ENCODE measurements around the gene SDR42E2. TPM values are rescaled to one million over a fixed set of nuclear protein-coding genes. Genes with fewer than 3 reads are reported as not detected.

The SDR42E2 gene
- total RNA-seq, 4 donors from 2014 or later = not detected

- no peak for TF ChIP-seq CTCF (IDR thresholded peaks at IDR 0.05)
- no peak for TF ChIP-seq POLR2AphosphoS5 (IDR thresholded peaks at IDR 0.05)
- TF ChIP-seq EP300 (IDR thresholded peaks at IDR 0.05) = no peak
- no peak for TF ChIP-seq POLR2A (IDR thresholded peaks at IDR 0.05)
- Histone ChIP-seq H3K27ac (no peak overlapping the region), H3K4me3 (no peak overlapping the region), H3K36me3 (no peaks in the 10 kb centered on the region), H3K27me3 (no peaks in the 10 kb centered on the region), H3K4me1 (no peaks in the 10 kb centered on the region), H3K9me3 (no peaks in the 10 kb centered on the region)
- no peak for ATAC-seq
- 83 to 91% methylated on average over 3 to 5 of the region's 7 CpGs for WGBS, 2 donors (ENCODE audit: low coverage in 1 of 2)
Measured at GRCh38 chr16:22181843-22182242, 19.5 kb downstream of the SDR42E2 start.

- ATAC-seq = no peak
- WGBS, 2 donors (ENCODE audit: low coverage in 1 of 2) = 83% methylated on average over 3 of the region's 5 CpGs; no CpG with 5 or more reads in 1 of the 2 donors
Measured at GRCh38 chr16:22183335-22183734, 21.0 kb downstream of the SDR42E2 start.

GRCh38 chr16:22183901-22184614 is 21.8 kb downstream of the SDR42E2 start:
- H3K27me3 ChIP-seq = no peaks in the 10 kb centered on the region
- no peak for TF ChIP-seq POLR2A (IDR thresholded peaks at IDR 0.05)
- TF ChIP-seq CTCF (IDR thresholded peaks at IDR 0.05) = no peak
- no peak for TF ChIP-seq POLR2AphosphoS5 (IDR thresholded peaks at IDR 0.05)
- TF ChIP-seq EP300 (IDR thresholded peaks at IDR 0.05) = no peak
- no peak for ATAC-seq
- no peak overlapping the region for H3K27ac ChIP-seq
- H3K36me3 ChIP-seq = no peaks in the 10 kb centered on the region
- H3K9me3 ChIP-seq = no peaks in the 10 kb centered on the region
- no peak overlapping the region for H3K4me3 ChIP-seq
- WGBS, 2 donors (ENCODE audit: low coverage in 1 of 2) = 95% methylated on average over 4 of the region's 11 CpGs; no CpG with 5 or more reads in 1 of the 2 donors
- peaks cover 0 to 10% (median 3%) of the 10 kb centered on the region in 3 donors for H3K4me1 ChIP-seq

More at GRCh38 chr16:22183335-22183734, 21.0 kb downstream of the SDR42E2 start:
- no peaks in the 10 kb centered on the region for H3K27me3 ChIP-seq
- no peak overlapping the region for H3K4me3 ChIP-seq
- no peak for TF ChIP-seq POLR2A (IDR thresholded peaks at IDR 0.05)
- TF ChIP-seq EP300 (IDR thresholded peaks at IDR 0.05) = no peak
- no peak for TF ChIP-seq CTCF (IDR thresholded peaks at IDR 0.05)
- no peak for TF ChIP-seq POLR2AphosphoS5 (IDR thresholded peaks at IDR 0.05)
- no peaks in the 10 kb centered on the region for H3K9me3 ChIP-seq
- H3K4me1 ChIP-seq = peaks cover 0 to 3% (median 0%) of the 10 kb centered on the region in 3 donors
- H3K36me3 ChIP-seq = no peaks in the 10 kb centered on the region
- no peak overlapping the region for H3K27ac ChIP-seq

GRCh38 chr16:22184615-22184968 is 22.3 kb downstream of the SDR42E2 start:
- Histone ChIP-seq H3K9me3 (no peaks in the 10 kb centered on the region), H3K4me3 (no peak overlapping the region), H3K4me1 (peaks cover 0 to 15% (median 6%) of the 10 kb centered on the region in 3 donors), H3K27ac (no peak overlapping the region), H3K36me3 (no peaks in the 10 kb centered on the region), H3K27me3 (no peaks in the 10 kb centered on the region)
- TF ChIP-seq EP300 (IDR thresholded peaks at IDR 0.05) = no peak
- TF ChIP-seq CTCF (IDR thresholded peaks at IDR 0.05) = no peak
- no peak for TF ChIP-seq POLR2AphosphoS5 (IDR thresholded peaks at IDR 0.05)
- no CpG with 5 or more reads among the region's 6 CpGs for WGBS, 2 donors (ENCODE audit: low coverage in 1 of 2)
- ATAC-seq = no peak

GRCh38 chr16:22186517-22186916 is 24.2 kb downstream of the SDR42E2 start:
- no peak for TF ChIP-seq EP300 (IDR thresholded peaks at IDR 0.05)
- TF ChIP-seq CTCF (IDR thresholded peaks at IDR 0.05) = no peak
- TF ChIP-seq POLR2A (IDR thresholded peaks at IDR 0.05) = no peak
- no peak for TF ChIP-seq POLR2AphosphoS5 (IDR thresholded peaks at IDR 0.05)
- ATAC-seq = no peak
- no peak overlapping the region for H3K4me3 ChIP-seq
- H3K36me3 ChIP-seq = no peaks in the 10 kb centered on the region
- 80% methylated on average over 1 of the region's 3 CpGs; no CpG with 5 or more reads in 1 of the 2 donors for WGBS, 2 donors (ENCODE audit: low coverage in 1 of 2)
- H3K27me3 ChIP-seq = no peaks in the 10 kb centered on the region
- H3K9me3 ChIP-seq = no peaks in the 10 kb centered on the region
- no peak overlapping the region for H3K27ac ChIP-seq
- H3K4me1 ChIP-seq = peaks cover 0 to 23% (median 11%) of the 10 kb centered on the region in 3 donors
